Esophagus muscularis mucosa (tissue), 4 donors: ENCODE measurements around the gene RHOBTB1. TPM values are rescaled to one million over a fixed set of nuclear protein-coding genes. Genes with fewer than 3 reads are reported as not detected.

Source experiments
- DNase-seq: peaks from one replicate; pipeline ENCODE4 v3.0.0-alpha.2; 2017; ENCODE audit errors: extremely low spot score
- H3K27ac ChIP-seq, 4 donors: fragments of 200-600 bp; sonication (generic); replicated peaks in 1 of 4; 1 replicate in 3 of 4; 2 replicates in 1 of 4; pipeline ENCODE4 v1.5.1; 2016 to 2019; ENCODE audit warnings: mild to moderate bottlenecking in 1 of 4
- H3K27me3 ChIP-seq, 4 donors: fragments of 200-600 bp; sonication (generic); one replicate each; pipeline versions ENCODE4 v1.5.1 to v1.6.0; 2016 to 2019
- H3K36me3 ChIP-seq, 4 donors: fragments of 200-600 bp; sonication (generic); one replicate each; pipeline ENCODE4 v1.5.1; 2016 to 2019
- H3K4me1 ChIP-seq, 4 donors: fragments of 200-600 bp; sonication (generic); one replicate each; pipeline ENCODE4 v1.5.1; 2016 to 2019
- H3K4me3 ChIP-seq, 4 donors: fragments of 200-600 bp; sonication (generic); 1 replicate in 2 of 4; 2 replicates in 2 of 4; pipeline ENCODE4 v1.5.1; 2016 to 2019; ENCODE audit warnings: mild to moderate bottlenecking in 4 of 4, moderate library complexity in 1 of 4
- H3K9me3 ChIP-seq, 4 donors: fragments of 200-600 bp; sonication (generic); 1 replicate in 3 of 4; 2 replicates in 1 of 4; pipeline ENCODE4 v1.5.1; 2016 to 2019
- CTCF ChIP-seq, 3 experiments: fragments of 200-600 bp in 2 of 3; fragments of 450-650 bp in 1 of 3; sonication (generic) in 2 of 3; IDR thresholded peaks; one replicate each; pipeline ENCODE4 v1.5.1; 2017 to 2019; ENCODE audit warnings: antibody characterized with exemption in 3 of 3, mild to moderate bottlenecking in 2 of 3, moderate library complexity in 1 of 3
- EP300 ChIP-seq: sonication (generic); formaldehyde crosslinking; IDR thresholded peaks from one replicate; pipeline ENCODE4 v1.6.1; 2017; ENCODE audit warnings: antibody characterized with exemption
- POLR2A ChIP-seq: fragments of 450-650 bp; IDR thresholded peaks from one replicate; pipeline ENCODE4 v1.6.1; 2017; ENCODE audit warnings: antibody characterized with exemption, moderate library complexity, mild to moderate bottlenecking, low read depth
- POLR2AphosphoS5 ChIP-seq, 2 donors: sonication (generic); formaldehyde crosslinking; IDR thresholded peaks; one replicate each; pipeline ENCODE4 v1.6.1; 2017; ENCODE audit warnings: antibody characterized with exemption in 2 of 2
- WGBS: methylation state at CpG from one replicate; pipeline ENCODE4 v1.1.5; 2018; 5-methylcytosine and 5-hydroxymethylcytosine counted together
- intact Hi-C: fragments of 100-400 bp; cut with DNase I; formaldehyde crosslinking; loops from one replicate; pipeline ENCODE4 v1.15.1; 2023
- total RNA-seq, 4 donors: library from RNA; depleted of rRNA; stranded (reverse); fragments of >200 nt; gene quantifications; one replicate each; pipeline versions ENCODE4 v1.1.0 to v1.2.1, GENCODE V29; 2016

RHOBTB1 gene
- total RNA-seq, 4 donors from 2014 or later: 16.7 to 39.2 (median 20.1) TPM

- intact Hi-C loops: loop anchor here (5.0 to 10.0 kb wide), 2 partner anchors 83 to 314 kb away; no protein-coding TSS in a partner anchor
- no peak overlapping the region for H3K4me3 ChIP-seq
- no peaks in the 10 kb centered on the region for H3K36me3 ChIP-seq
- H3K27me3 ChIP-seq: no peaks in the 10 kb centered on the region
- WGBS: 96% methylated on average over 2 of the region's 2 CpGs
- H3K4me1 ChIP-seq: peaks cover 5 to 42% (median 35%) of the 10 kb centered on the region in 4 donors
- H3K9me3 ChIP-seq: no peaks in the 10 kb centered on the region
- no peak for TF ChIP-seq EP300
- H3K27ac ChIP-seq: no peak overlapping the region
- no peak for DNase-seq
Observed at GRCh38 chr10:60967854-60968484, 24.0 kb upstream of the RHOBTB1 start.

GRCh38 chr10:60967260-60967659 is 23.3 kb upstream of the RHOBTB1 start:
- Histone ChIP-seq H3K9me3 (no peaks in the 10 kb centered on the region), H3K36me3 (no peaks in the 10 kb centered on the region), H3K4me3 (no peak overlapping the region), H3K27ac (no peak overlapping the region), H3K27me3 (no peaks in the 10 kb centered on the region), H3K4me1 (peaks cover 5 to 43% (median 35%) of the 10 kb centered on the region in 4 donors)
- 63% methylated on average over 4 of the region's 4 CpGs for WGBS
- DNase-seq: no peak
- TF ChIP-seq POLR2AphosphoS5 (IDR thresholded peaks at IDR 0.05) (peak in 1 of 2 donors; percentile 54), EP300 (no peak)
- intact Hi-C loops: loop anchor here (5.0 to 10.0 kb wide), 2 partner anchors 82 to 315 kb away; no protein-coding TSS in a partner anchor

GRCh38 chr10:60965696-60966095 is 21.7 kb upstream of the RHOBTB1 start:
- WGBS: 85% methylated on average over 3 of the region's 3 CpGs
- no peak overlapping the region for H3K4me3 ChIP-seq
- no peak for TF ChIP-seq CTCF (IDR thresholded peaks at IDR 0.05)
- no peak for TF ChIP-seq POLR2AphosphoS5 (IDR thresholded peaks at IDR 0.05)
- TF ChIP-seq EP300: no peak
- no peak for TF ChIP-seq POLR2A
- no peak overlapping the region for H3K27ac ChIP-seq
- no peaks in the 10 kb centered on the region for H3K36me3 ChIP-seq
- intact Hi-C loops: loop anchor here (2.0 to 10.0 kb wide), 3 partner anchors 81 to 317 kb away; no protein-coding TSS in a partner anchor
- no peaks in the 10 kb centered on the region for H3K9me3 ChIP-seq
- peaks cover 5 to 43% (median 35%) of the 10 kb centered on the region in 4 donors for H3K4me1 ChIP-seq
- no peak for DNase-seq
- no peaks in the 10 kb centered on the region for H3K27me3 ChIP-seq

GRCh38 chr10:60964257-60965235 is 20.6 kb upstream of the RHOBTB1 start:
- no peak for DNase-seq
- peak overlapping the region; percentile 15 to 68 (median 40) for H3K27ac ChIP-seq
- intact Hi-C loops: loop anchor here (2.0 to 10.0 kb wide), 3 partner anchors 80 to 318 kb away; no protein-coding TSS in a partner anchor
- peaks cover 5 to 43% (median 35%) of the 10 kb centered on the region in 4 donors for H3K4me1 ChIP-seq
- H3K4me3 ChIP-seq: no peak overlapping the region
- no peaks in the 10 kb centered on the region for H3K36me3 ChIP-seq
- 26% methylated on average over 5 of the region's 5 CpGs for WGBS
- TF ChIP-seq POLR2AphosphoS5 (IDR thresholded peaks at IDR 0.05): peak; percentile 27 to 49
- peak; percentile 77 to 84 (median 82) for TF ChIP-seq CTCF (IDR thresholded peaks at IDR 0.05)
- TF ChIP-seq POLR2A: no peak
- TF ChIP-seq EP300: no peak
- no peaks in the 10 kb centered on the region for H3K9me3 ChIP-seq
- no peaks in the 10 kb centered on the region for H3K27me3 ChIP-seq

- no peak for TF ChIP-seq CTCF (IDR thresholded peaks at IDR 0.05)
- no peak for DNase-seq
- Histone ChIP-seq H3K27me3 (no peaks in the 10 kb centered on the region), H3K4me1 (peaks cover 5 to 43% (median 35%) of the 10 kb centered on the region in 4 donors), H3K9me3 (no peaks in the 10 kb centered on the region), H3K36me3 (no peaks in the 10 kb centered on the region), H3K4me3 (no peak overlapping the region), H3K27ac (no peak overlapping the region)
- intact Hi-C loops: loop anchor here (2.0 to 10.0 kb wide), 2 partner anchors 79 to 147 kb away; no protein-coding TSS in a partner anchor
- 24% methylated on average over 4 of the region's 4 CpGs for WGBS
Observed at GRCh38 chr10:60963441-60964256, 19.7 kb upstream of the RHOBTB1 start.
